H1 (cell line): ENCODE data around the gene ALLC. TPM values are rescaled to one million over a fixed set of nuclear protein-coding genes. Genes with fewer than 3 reads are reported as not detected.

ENCODE experiments used
- ATF2 ChIP-seq: IDR thresholded peaks from 2 replicates; pipeline ENCODE4 v1.6.1; 2012; ENCODE audit warnings: low read length, inconsistent platforms
- BRCA1 ChIP-seq: IDR thresholded peaks from 2 replicates; pipeline ENCODE4 v1.6.1; 2012; ENCODE audit warnings: low read depth, low read length, improper control_type of control experiment
- CHD7 ChIP-seq: fragments of 300-600 bp; sonication (generic); IDR thresholded peaks from 2 replicates; pipeline ENCODE4 v1.7.1; 2012; ENCODE audit warnings: low read length, moderate library complexity, mild to moderate bottlenecking, inconsistent platforms; ENCODE audit not compliant: insufficient replicate concordance
- HDAC2 ChIP-seq, 2 experiments: fragments of 300-600 bp in 1 of 2; sonication (generic) in 1 of 2; IDR thresholded peaks; 2 replicates each; pipeline ENCODE4 v1.6.1; 2011 to 2012; ENCODE audit warnings: low read depth in 2 of 2, low read length in 2 of 2, mild to moderate bottlenecking in 2 of 2, moderate library complexity in 2 of 2, borderline replicate concordance in 1 of 2, inconsistent platforms in 1 of 2
- JUND ChIP-seq: IDR thresholded peaks from 2 replicates; pipeline ENCODE4 v1.6.1; 2011; ENCODE audit warnings: mild to moderate bottlenecking, improper control_type of control experiment, low read length
- RBBP5 ChIP-seq: IDR thresholded peaks from 2 replicates; pipeline ENCODE4 v1.7.1; 2012; ENCODE audit warnings: low read depth, mild to moderate bottlenecking, inconsistent platforms, low read length, moderate library complexity, borderline replicate concordance
- SP1 ChIP-seq: IDR thresholded peaks from 2 replicates; pipeline ENCODE4 v1.6.1; 2011; ENCODE audit warnings: low read depth, low read length
- SRF ChIP-seq: IDR thresholded peaks from 2 replicates; pipeline ENCODE4 v1.6.1; 2011; ENCODE audit warnings: mild to moderate bottlenecking, low read depth, low read length, moderate library complexity
- TEAD4 ChIP-seq: IDR thresholded peaks from 2 replicates; pipeline ENCODE4 v1.6.1; 2012; ENCODE audit warnings: low read depth, low read length, inconsistent platforms, mixed read lengths
- polyA plus RNA-seq, 7 experiments: library from polyadenylated mRNA; depleted of rRNA in 3 of 7; stranded (reverse) in 5 of 7; unstranded in 2 of 7; fragments of >200 nt in 5 of 7; fragments of 200-250 nt in 2 of 7; gene quantifications; 1 replicate in 5 of 7; 2 replicates in 1 of 7; 4 replicates in 1 of 7; pipeline versions ENCODE4 v1.2.1 to v1.2.3, GENCODE V29; 2011 to 2013; ENCODE audit warnings: missing spikeins in 2 of 7, mixed read lengths in 2 of 7
- total RNA-seq: library from RNA; stranded (reverse); fragmentation: NEBNext Ultra II Directional; extraction: Animal tissue kit (Norgen Biotek cat#: 25700); gene quantifications from 2 replicates; pipeline ENCODE4 v1.2.1, GENCODE V29; 2021

ALLC gene
- total and polyA plus RNA-seq, 2 of the 8 experiments (the other 6 are each of a cell fraction or from before 2014, with no cell fraction given), result not detected

- TF ChIP-seq BRCA1 (no peak), TEAD4 (no peak), ATF2 (no peak), RBBP5 (no peak), JUND (no peak), HDAC2 (IDR thresholded peaks at IDR 0.05; ENCODE audit: borderline replicate concordance in 1 of 2, low read depth in 2 of 2, low read length in 2 of 2) (no peak), SP1 (no peak), SRF (no peak), CHD7 (no peak)
- TF ChIP-seq, all 59 proteins: peak for 0
These were observed 47.0 kb upstream of the ALLC start (continued) for GRCh38 chr2:3610881-3611505.
